ENCODE measurements around the gene CGNL1.

CGNL1 gene

DNA sequence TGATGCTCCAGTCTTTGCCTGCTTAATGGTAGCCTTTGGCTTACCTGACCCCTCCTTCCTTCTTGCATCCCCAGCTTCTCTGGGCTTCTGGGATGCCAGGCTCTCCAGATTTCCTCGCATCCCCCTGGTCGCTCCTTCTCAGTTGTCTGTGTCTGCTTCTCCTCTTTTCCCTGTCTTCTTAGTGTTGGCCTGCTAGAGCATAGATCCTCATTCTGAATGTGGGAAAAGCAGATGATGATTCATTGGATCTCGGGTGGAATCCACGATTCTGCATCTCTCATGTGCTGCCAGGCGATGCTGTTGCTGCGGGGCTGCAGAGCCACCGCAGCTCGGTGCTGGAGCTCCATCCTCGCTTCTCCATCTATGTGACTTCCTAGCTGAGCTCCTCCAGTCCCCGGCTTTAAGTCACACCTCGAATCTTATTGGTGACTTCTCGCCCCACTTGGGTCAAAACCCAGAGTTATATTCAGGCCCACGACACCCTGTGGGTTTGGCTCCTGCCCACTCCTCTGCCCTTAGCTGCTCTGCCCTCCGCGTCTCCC is 47.4 kb downstream of the CGNL1 start:
- no peak for DNase-seq

DNA sequence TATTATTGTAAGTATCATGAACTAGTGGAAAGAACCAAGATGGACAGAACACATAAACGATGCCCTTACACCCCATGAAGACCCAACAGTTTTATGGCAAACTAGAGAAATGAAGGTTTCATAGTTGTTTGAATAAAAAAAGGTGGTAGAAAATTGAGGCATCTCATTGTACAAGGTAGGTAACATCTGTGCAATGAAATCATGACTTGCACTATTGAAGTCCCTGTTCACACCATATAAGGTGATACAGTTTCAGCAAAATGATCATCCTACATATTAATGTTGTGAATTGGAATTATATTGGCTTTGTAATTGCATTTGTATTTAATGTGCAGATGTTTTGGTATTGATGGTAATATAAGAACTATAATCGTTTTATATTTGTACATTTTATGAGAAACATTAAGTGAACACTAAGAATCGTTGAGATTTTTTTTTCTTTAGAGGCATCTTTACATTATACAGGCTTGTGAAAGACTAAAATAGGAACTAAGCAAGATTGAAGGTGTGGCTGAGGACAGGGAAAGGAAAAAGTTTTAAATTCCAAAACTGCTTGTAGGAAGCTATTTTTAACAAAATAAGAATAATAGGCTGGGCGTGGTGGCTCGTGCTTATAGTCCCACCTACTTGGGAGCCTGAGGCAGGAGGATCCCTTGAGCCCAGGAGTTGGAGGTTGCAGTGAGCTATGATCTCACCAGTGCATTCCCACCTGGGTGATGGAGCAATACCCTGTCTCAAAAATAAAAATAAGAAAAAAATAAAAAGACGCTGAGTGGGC is 48.5 kb downstream of the CGNL1 start:
- no peak for DNase-seq

DNA sequence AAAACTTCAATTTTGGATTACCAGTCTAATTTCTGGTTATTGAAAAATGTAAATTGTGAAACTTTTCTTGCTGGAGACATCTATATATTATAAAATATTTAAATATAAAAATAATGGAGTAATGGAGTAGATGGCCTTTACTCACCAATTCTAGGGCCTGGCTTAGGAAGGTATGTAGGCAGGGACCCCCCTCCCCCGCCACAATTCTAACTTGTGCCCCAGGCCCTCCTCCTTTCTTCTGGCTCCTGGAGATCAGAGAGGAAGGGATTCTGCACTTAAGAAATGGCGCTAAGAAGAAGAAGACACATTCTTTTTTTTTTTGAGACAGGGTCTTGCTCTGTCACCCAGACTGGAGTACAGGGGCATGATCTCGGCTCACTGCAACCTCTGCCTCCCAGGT is 49.5 kb downstream of the CGNL1 start:
- DNase-seq: no peak

DNA sequence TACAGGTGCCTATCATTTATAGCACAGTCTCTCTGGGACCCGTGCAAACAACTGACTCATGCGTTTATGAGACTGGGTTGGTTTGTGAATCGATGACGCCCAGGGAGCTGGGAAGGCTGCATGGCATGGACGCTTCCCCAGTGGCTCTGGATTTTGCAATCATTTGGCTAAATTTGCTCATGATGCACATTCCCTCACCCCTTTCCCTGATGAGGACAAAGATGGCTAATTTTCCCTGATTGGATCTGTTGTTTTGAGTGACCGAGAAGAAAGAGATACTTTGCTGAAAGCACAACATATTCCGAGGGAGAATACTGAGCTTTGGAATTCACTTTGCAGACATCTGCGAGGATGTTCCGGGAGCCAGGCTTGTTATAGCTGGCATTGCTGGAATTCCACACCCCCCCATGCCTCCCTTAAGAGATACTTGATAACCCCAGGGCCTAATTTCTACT is 51.1 kb downstream of the CGNL1 start:
- DNase-seq: no peak

DNA sequence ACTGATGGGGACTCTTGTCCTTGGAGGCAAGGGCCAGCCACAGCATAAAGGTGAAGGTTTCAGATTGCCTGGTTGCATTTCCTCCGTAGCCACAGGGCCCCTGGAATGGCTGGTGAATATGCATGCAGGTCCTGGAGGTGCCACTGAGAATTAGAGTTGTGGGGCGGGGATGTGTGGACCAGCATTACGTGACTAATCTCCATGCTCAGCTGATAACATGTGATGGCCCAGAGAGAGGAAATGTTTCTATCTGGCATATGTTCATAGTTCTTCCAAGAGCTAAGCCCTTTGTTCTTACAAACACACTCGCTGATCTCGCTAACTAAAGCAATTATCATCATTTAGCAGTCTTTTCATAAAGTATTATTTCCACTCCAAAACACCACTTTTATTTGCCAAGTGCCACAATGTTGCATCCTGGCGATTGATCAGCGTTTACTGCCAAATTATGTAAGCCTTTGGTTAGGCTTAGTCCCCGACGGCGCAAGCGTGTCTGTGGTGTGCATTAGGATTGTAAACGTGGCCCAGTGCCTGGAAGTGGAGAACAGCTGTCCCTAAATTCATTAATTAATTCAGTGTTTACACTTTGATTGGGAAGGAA is 55.9 kb downstream of the CGNL1 start:
- no peak for DNase-seq

DNA sequence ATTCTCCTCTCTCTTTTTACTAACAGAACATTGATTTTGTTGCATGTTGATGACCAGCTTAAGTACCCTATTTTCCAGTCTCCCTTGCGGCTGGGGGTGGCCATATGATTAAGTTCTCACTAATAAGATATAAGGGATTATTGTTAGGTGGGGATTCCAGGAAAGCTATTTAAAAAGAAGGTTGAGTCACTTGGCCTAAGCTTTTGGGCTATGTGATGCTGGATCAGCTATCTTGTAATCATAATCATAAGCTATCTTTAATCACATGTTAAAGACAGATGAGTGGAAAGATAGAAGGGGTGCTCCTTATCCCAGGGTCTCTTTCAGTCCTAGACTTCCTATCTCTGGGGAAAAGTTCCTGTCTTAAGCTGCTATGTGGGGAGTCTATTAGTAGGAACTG is 59.9 kb downstream of the CGNL1 start:
- no peak for DNase-seq

DNA sequence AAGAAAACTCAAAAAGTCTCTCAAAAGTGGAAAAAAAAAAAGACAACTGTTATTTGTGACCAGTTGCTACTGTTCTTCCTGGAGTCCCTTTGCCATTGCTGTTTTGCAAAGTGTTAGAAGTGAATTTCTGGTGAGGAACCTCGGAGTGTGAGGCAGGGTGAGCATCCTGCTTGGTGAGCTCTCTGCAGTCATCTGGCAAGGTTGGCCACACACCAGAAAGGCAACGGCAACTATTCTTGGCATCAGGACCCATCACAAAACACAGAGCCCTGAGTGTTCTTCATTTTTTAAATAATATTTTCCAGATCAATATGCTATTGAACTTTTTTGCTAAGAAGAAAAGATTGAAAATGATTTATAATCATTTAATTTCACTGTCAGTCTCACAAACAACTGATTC is 60.7 kb downstream of the CGNL1 start:
- DNase-seq: no peak

DNA sequence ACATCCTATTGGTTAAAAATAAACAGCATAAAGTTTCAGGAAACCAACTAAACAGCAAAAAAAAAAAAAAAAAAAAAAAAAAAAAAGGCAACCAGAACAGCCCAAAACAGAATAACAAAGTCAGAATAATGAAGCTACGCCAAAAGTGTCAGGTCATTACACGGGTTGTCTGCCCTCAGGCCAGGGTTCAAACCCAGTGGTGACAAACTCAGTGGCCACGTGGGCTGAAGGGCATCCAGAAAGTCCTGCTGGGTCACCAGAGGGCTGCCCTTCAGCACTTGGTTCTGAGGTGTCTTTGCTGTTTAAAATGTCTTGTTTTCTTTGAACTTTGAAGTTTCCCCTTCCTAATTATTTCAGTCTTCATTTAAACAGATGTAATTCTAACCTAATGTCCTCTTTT is 61.3 kb downstream of the CGNL1 start:
- DNase-seq: no peak

DNA sequence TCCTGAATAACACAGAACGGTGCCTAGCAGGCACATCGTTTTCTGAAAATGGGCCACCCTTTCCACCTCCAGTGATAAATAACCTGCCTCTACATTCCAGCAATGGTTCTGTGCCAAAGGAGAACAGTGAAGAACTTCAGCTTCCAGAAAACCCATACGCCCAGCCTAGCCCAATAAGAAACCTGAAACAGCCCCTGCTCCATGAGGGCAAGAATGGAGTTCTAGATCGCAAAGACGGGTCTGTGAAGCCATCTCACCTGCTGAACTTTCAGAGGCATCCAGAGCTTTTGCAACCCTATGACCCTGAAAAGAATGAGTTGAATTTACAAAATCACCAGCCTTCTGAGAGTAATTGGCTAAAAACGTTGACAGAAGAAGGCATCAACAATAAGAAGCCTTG is 61.9 kb downstream of the CGNL1 start:
- no peak for DNase-seq

DNA sequence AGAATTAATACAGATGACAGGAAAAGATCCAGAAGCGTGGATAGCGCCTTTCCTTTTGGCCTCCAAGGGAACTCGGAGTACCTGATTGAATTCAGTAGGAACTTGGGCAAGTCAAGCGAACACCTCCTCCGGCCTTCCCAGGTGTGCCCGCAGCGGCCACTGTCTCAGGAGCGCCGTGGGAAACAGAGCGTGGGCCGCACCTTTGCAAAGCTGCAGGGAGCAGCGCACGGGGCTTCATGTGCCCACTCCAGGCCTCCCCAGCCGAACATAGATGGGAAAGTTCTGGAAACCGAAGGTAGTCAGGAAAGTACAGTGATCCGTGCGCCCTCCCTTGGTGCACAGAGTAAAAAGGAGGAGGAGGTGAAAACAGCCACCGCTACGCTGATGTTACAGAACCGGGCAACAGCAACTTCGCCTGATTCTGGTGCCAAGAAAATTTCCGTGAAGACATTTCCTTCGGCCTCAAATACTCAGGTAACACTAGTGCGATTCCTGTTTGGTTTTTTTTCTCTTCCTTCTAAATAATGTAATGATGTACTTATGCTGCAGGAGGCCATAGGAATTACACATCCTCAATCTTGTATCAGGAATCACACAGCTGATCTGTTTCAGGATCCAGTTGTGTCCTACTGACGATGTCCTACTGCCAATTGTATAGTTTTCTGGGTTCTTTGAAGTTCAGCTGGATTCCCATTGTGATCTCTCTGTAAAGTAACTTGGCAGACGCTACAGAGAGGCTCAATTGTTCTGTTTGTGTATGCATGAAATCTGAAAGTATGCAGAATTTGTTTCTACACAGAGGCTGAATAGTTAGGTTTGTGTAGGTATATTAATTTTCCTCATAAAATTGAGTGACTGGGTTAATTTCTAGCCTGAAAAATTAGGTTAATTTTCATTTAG is 63.1 kb downstream of the CGNL1 start:
- DNase-seq: no peak

DNA sequence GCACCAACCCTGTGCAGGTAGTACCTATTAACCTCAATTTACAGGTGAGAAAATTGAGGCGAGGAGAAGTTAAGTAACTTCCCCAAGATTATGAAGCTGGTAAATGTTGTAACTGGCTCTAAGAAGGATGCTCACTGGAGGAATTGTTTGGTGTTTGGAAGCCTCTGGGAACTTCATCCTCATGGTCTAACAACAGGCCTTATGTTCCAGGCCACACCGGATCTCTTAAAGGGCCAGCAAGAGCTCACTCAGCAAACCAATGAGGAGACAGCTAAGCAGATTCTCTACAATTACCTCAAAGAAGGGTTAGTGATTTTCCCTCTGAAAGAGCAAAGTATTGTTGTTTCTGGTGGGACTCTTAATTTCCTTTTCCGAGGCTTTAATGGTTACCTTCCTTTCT is 63.9 kb downstream of the CGNL1 start:
- DNase-seq: no peak

DNA sequence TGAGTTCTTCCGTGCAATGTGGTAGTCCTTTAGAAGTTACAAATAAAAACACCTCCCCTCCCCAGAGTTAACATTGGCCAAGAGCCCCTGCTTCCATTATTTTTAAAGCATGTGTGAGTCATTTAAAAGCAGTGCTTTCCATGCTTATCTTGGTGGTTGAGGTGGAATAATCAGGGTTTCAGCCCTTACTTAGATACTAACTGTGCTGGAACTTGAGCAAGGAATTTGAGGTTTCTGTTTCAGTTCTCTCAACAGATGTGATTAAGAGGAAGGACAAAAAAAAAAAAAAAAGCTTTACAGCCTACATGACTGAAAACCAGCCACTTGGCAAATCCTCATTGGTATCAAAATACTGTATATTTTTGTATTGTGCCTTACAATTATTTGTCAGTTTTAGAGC is 64.5 kb downstream of the CGNL1 start:
- DNase-seq: no peak

DNA sequence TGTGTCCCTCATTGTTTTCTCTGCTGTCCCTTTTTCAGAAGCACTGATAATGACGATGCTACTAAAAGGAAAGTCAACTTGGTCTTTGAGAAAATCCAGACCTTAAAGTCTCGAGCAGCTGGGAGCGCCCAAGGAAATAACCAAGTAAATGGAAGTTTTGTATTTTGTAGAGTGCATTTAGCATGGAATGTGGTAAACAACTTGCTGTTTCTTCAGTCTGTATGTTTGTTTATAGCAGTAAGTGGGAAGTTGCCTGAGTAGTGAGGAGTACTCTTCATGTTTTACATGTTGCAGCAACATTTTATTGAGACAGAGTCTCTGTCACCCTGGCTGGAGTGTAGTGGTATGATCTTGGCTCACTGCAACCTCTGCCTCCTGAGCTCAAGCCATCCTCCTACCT is 66.0 kb downstream of the CGNL1 start:
- DNase-seq: no peak

DNA sequence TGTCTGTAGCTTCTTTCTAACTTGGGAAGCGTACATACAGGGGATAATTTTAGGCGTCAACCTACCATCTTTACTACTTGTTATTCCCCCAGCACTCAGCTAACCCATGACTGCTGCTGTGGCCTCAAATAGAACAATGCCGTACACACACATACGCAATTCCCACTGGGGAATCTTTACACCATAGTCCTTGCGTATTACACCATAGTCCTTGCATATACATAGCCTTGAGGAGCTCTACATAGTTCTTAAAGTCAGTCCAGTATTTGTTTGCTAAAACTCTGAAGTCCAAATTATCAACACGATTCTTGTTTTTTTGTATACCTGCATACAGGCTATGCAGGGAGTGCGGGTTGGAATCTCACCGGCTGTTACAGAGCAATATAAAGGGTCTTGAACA is 67.2 kb downstream of the CGNL1 start:
- no peak for DNase-seq

DNA sequence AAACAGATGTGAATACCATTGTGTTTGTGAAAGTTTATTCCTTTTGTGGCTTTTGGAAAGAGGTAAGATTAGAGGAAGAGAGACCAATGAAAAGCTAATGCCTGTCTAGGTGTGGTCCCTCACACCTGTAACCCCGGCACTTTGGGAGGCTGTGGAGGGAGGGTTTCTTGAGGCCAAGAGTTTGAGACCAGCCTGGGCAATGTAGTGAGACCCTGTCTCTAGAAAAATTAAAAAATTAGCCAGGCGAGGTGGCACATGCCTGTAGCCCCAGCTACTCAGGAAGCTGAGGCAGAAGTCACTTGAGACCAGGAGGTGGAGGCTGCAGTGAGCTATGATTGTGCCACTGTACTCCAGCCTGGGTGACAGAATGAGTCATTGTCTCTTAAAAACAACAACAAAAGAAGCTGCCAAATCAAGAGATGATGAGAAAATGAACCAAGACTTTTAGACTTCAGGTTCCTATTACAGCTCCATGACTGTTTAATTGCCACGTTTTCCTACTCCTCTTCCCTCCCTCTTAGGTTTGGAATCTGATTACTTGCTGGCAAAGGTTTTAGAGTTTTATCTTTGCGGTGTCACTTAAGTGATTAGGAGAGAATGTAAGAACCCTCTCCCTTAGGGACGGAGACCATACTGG is 68.7 kb downstream of the CGNL1 start:
- no peak for DNase-seq

DNA sequence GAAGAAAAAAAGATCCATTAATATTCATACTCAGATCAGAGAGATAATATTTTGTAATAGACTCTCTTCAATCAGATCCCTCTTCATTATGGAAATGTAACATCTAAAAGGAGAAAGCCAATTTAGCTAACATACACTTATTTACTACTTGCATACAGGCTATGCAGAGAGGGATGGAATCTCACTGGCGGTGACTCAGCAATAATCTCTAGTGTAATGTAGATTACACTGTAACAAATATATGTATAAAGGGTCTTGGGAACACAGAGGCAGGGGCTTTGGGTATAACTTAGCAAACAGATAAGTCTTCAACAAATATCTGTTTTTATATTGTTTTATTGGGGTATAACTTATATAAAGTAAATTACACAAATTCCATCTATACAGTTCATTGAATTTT is 69.6 kb downstream of the CGNL1 start:
- DNase-seq: no peak

DNA sequence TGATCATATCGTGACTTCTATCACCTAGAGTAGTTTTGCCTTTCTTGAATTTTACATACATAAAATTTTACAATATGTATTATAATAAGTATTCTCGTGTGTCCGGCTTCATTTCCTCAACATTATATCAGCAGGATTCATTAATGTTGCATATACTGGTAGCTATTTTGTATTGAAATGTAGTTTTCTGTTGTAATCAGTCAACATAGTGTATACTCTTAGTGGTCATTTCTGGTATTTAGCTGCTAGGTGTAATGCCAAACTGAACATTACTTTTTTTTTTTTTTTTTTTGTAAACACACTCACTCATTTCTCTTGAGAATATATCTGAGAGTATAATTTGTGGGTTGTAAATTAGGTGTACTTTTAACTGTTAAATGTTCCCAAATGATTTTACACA is 70.1 kb downstream of the CGNL1 start:
- no peak for DNase-seq

DNA sequence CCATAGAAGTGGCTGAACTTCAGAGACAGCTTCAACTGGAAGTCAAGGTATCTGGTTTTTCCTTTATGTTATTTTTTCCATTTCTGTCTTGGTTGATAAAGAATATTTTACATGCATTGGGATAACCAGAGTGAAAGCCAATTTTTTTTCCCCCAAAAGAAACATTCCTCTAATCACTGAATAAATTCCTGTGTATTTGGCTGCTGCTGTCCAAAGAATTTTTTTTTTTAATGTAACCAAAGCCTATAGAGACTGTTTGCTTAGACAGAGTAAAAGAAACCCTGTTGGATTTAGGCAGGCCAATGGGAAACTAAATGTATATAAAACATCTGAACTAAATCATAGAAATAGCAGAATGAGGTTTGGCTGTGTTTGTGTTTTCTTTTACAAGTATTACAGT is 75.2 kb downstream of the CGNL1 start:
- DNase-seq: no peak

DNA sequence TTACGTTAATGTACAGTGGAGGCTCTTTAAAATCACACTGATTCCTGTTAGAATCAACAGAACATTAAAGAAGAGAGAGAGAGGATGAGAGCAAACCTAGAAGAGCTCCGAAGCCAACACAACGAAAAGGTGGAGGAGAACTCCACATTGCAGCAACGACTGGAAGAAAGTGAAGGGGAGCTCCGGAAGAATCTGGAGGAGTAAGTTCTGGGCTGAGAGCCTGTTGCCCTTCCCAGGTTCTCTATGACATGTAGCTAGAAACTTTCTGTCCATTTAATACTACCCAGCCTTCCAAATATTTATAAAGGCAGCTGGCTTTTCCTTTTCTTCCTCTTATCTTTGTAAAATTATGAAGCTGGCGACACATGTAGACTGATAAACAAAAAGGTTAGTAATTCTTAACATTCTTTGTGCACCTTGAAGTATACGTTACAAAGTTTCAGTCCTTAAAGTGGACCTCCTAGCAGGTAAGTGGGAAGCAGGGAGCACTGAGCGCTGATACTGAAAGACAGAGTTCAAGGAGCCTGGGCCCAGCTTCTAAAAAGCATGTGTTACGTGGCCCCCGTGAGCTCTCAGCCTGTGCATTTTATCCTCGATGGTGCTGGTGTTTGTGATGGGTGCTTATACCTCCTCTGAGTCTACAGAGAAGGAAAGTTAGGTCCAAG is 75.9 kb downstream of the CGNL1 start:
- DNase-seq: no peak

DNA sequence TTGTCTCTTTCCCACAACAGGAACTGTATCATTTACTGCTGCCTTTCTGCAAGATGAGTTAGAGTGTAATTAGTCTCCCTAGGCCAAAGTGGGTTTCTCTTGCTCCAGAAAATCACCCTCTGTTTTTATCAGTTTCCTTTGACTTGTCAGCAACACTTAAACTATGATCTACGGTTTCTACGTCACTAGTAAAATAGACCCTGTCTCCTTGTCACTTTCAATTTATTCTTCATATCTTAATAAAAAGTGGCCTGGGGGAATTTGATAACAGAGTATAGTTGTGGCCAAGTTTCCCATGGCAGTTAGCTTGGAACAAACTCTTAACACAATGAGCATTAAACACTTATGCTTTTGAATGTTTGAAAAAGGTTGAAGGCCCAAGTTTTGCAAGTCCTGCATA is 79.6 kb downstream of the CGNL1 start:
- DNase-seq: no peak

DNA sequence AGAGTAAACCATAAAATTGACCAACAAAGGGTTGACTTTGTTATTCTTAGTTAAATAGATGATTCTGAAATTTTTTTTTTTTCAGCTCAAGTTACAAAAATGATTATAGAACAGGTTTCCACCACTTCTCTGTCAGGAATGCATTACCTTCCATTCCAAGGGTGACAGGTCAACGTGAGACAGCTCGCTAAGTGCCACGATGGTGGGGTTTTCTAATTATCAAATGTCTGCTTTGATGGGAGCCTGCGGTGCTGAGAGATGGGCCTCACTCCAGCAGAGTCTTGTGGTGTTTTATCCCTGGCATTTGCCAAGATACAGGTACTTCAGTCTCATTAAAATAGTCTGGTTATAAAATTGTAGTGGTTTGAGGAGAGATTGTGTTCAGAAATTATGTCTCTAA is 80.3 kb downstream of the CGNL1 start:
- no peak for DNase-seq

DNA sequence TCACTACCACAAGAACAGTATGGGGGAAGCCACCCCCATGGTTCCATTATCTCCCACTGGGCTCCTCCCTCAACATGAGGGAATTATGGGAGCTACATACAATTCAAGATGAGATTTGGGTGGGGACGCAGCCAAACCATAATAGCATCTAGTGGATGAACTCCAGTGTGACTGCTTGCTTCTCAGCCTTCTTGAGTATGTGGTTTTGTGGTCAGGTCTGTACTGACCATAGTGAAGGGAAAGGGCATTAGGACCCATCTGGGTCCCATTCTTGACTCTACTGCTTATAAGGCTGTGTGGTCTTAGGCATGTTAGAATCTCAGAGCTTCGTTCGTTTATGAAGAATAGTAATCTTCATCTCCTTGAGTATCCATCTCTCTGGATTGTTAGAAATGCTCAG is 81.4 kb downstream of the CGNL1 start:
- no peak for DNase-seq

DNA sequence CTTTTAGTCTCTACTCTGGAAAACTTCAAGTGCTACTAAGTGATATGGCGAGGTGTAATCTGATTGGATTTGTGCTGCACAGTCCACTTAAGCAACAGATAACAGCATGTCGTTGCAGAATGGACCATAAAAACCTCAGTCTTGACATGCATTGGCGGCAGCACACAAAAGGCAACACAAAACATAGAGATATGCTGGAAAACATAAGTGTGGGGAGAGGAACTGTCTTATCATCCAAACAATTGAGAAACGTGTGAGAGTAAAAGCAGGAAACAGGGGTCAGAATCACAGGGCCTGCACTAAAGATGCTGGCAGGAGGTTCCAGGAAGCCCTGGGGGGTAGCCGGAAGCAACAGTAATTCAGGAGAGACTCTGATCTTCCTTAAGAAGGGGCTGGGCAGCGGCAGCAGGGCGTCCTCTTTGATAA is 82.1 kb downstream of the CGNL1 start:
- no peak for DNase-seq
